ENCODE results near the gene SH3TC2.

SH3TC2 gene

DNA sequence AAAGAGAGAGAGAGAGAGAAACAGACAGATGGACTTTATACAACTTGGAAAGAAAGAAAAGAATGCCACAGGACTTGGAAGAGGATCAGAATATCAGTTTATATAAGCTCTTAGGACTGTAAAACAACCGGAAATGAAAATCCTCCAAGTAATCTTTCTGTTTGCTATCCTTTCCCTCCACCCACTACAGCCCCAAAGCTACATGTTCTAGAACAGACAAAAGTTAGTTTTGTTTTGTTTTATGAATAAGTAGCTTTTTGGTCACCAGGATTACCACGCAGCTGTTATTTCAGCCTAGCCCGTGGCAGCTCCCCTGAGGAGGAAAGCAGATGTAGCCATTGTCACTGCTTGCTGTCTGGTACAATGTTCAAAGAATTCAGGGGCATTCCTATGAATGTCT is 66.6 kb downstream of the SH3TC2 start:
- no peak for DNase-seq

DNA sequence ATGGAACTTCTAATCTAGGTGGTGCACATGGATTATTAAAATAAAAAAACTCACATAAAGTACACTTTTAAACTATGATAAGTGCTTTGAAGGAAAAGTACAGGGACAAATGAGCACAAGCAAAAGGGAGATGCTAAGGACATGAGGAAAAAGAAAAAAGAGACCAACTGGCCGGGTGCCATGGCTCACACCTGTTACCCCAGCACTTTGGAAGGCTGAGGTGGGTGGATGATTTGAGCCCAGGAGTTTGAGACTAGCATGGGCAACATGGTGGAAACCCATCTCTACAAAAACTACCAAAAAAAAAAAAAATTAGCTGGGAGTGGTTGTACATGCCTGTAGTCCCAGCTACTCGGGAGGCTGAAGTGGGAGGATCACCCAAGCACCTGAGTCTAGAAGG is 67.1 kb downstream of the SH3TC2 start:
- DNase-seq: no peak

DNA sequence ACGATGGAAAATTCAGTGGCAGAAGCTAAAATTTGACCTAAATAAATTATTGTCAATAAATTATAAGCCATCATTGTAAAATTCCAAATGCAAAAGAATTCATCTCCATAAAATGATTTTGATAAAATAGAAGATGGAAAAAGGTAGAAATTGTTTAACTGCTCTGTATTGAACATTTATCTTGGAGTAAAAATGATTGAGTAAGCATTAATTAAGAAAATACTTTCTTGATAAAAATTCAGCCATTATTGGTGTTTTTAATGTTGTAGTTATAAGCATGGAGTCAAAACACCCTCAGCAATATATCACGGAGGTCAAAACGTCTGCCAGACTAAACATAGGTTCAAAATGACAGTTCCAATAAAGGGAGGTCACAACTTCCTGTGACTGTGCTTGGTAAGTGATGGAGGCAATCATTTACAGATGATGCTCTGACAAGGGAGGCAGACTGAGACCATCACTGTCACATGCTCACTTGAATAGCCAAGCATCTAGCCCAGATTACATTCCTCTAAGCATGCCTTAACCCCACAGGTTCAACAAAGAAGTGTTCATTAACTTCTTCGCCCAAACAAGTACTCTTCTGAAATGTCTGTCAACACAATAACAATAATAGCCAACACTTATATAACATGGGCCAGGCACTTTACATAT is 69.5 kb downstream of the SH3TC2 start:
- DNase-seq: no peak

DNA sequence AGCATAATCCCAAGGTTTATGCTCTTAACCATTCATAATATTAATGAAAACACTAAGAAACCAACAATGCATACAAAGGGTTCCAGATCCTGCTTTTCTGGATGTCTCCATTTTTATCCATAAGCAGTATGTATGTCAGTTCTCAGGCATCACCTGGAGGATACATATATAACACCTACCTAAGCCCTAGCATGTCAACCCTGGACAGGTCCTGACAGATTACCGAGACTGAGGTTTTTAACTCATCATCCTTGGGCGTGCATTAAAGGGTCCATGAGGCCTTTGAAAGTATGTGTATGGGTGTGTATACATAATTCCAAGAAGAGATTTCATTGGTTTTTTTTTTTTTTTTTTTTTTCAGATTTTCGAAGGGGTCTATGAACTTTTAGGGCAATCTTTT is 70.6 kb downstream of the SH3TC2 start:
- no peak for DNase-seq

DNA sequence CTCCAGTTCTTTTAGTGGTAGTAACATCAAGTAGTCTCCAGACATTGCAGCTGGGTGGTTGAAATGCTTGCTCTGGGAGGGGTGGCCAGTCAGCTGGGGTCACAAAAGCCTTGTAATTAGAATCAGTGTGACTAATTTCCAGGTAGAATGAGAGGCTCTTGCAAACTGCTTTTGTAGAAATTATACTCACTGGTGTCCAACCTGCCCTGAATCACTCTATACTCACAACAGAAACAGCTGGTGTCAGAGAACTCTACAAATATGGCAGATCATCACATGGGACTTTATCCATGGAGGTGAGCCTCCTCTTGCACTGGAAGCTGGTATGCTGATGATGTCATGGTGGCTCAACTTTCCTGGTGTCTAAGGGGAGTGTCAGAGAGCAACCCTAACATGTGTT is 71.3 kb downstream of the SH3TC2 start:
- no peak for DNase-seq

DNA sequence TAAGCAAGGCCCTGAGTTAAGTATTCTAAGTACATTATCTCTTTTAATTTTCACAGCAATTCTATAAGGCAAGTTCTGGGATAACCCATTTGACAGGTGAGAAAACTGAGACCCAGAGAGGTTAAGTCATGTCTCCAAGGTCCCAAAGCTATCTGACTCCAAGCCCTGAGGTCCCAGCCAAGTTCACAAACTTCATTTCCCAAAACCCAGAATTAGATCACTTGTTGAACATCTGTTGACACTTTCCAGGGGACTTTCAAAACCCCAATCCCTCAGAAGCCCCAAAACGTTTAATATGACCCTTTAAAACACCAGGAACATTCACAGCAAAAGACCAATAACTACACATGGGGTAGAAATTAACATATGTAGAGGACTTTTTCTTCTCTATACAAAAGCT is 72.0 kb downstream of the SH3TC2 start:
- no peak for DNase-seq

- DNase-seq: no peak
These were observed 73.3 kb downstream of the SH3TC2 start for GRCh38 chr5:148989567-148989966.

- no peak for DNase-seq
These were observed 74.5 kb downstream of the SH3TC2 start for GRCh38 chr5:148988328-148988727.

- DNase-seq: no peak
These were observed 76.2 kb downstream of the SH3TC2 start for GRCh38 chr5:148986636-148987035.

GRCh38 chr5:148984345-148984744 is 78.5 kb downstream of the SH3TC2 start:
- no peak for DNase-seq

GRCh38 chr5:148981353-148981752 is 81.5 kb downstream of the SH3TC2 start:
- no peak for DNase-seq

DNA sequence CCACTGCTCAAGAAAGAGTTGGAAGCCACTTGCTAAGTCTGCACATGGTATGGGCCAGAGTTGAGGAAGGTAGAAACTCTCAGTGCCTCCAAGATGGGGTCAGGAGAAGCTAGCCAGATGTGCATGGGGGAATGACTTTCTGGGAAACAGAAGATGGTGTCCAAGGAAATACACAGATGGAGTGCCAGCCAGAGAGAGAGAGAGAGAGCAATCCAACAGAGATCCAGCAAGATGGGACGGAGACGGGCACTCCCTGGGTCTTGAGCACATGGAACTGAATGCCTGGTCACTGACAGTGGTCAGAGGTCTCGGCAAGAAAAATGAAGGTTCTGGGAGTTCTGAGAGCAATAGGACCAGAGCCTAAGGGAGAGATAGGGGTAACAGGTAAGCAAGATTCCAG is 82.1 kb downstream of the SH3TC2 start:
- DNase-seq: no peak

DNA sequence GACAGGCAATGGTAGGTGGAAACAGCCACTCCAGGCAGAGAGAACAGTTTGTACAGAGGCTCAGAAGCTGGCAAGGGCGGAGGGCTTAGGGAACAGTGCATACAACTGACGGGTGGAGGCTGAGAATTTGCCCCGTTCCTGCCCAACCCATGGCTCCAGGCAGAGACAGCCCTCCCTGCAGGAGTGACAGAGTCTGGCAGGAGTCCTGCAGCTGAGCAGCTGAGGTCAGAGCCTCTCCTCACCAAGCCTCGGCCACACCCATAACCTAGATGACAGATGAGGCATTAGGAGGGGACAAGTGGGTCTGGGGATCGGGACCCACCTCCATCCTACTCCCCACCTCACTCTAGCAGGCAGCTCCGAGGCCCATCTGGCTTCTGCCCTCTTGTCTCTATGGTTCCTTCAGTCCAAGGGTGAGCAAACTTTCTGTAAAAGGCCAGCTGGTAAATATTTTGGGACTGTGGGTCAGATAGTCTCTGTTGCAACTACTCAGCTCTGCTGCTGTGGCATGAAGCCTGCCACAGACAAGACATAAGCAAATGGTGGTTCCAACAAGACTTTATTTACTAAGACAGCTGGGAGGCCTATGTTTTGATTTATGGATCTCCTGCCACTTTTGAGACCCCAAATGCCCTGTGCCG is 83.7 kb downstream of the SH3TC2 start:
- DNase-seq: no peak

- DNase-seq: no peak
These were observed 84.3 kb downstream of the SH3TC2 start for GRCh38 chr5:148978370-148979082.

GRCh38 chr5:148976569-148977381 is 86.1 kb downstream of the SH3TC2 start:
- DNase-seq: no peak

GRCh38 chr5:148974642-148975327 is 88.1 kb downstream of the SH3TC2 start:
- no peak for DNase-seq

DNA sequence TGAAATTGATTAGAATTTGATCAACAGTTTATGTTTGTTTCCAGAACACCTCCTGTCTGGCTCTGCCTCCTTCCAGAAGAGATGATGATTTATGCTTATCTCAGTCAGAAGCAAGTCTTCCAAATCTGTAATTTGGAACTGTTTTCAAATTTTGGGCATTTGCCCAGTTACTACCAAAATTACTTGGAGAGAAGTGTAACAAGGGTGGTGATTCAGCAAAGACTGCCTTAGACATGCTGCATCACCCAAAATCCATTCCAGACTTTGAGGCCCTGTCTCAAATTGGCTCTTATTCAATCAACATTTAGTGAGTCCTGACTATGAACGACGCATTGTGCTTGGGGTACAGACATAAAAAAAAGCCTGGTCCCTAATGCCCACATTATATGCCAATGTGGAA is 89.4 kb downstream of the SH3TC2 start:
- DNase-seq: no peak

- no peak for DNase-seq
These were observed 89.9 kb downstream of the SH3TC2 start for GRCh38 chr5:148972974-148973374.

GRCh38 chr5:148972396-148972795 is 90.5 kb downstream of the SH3TC2 start:
- DNase-seq: no peak

GRCh38 chr5:148970876-148971275 is 92.0 kb downstream of the SH3TC2 start:
- no peak for DNase-seq

DNA sequence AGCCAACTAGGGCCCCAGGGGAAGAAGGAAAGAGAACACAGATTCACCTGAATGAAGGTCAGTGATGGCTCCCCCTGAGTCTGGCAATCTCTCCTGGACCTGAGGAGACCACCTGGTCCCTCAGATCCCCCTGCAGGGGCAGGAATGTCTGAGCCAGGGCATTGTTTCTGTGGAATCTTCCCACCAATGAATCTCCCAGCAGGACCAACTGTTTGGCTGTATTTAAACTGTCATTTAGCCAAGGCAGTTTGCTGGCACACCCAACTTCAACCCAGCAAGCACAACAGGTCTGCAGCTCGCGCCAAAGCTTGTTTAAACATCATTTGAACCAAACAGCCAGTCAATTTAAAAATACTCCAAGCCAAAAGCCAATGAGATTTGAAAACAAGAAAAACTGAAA is 92.6 kb downstream of the SH3TC2 start:
- DNase-seq: no peak

GRCh38 chr5:148969291-148969690 is 93.6 kb downstream of the SH3TC2 start:
- DNase-seq: no peak

DNA sequence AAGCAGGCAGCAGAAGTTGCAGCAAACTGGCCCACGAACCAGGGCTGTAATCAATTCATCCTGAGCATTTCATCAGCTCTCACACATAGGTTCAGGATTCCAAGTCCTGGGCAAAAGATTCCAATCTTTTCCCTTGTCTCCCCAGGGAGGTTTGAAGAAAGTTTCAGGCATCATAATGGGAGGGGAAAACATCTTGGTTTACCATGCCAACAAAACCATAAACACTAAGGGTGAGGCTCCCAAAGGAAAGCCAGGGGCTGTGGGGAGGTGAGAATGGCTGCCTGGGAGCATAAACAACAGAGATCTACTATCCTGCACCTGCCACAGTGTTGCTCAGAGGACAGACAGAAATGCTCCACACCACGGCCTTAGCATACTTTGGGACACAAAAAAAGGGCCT is 94.6 kb downstream of the SH3TC2 start:
- DNase-seq: no peak
